Dermis blood vessel endothelial cell (primary cell): ENCODE measurements around the gene KLF13. TPM values are rescaled to one million over a fixed set of nuclear protein-coding genes. Genes with fewer than 3 reads are reported as not detected.

ENCODE experiments used
- DNase-seq: peaks from one replicate; pipeline ENCODE4 v3.0.0; 2010
- total RNA-seq: library from RNA; depleted of rRNA; stranded (reverse); fragments of >200 nt; gene quantifications from 2 replicates; pipeline ENCODE4 v1.2.3, GENCODE V29; 2014

The KLF13 gene
- total RNA-seq, 1 donor from 2014 or later = 35.2 TPM

- no peak for DNase-seq
Measured at GRCh38 chr15:31317421-31318327, 9.0 kb upstream of the KLF13 start.

GRCh38 chr15:31318429-31318828 lies 8.2 kb upstream of the KLF13 start:
- DNase-seq = no peak

GRCh38 chr15:31320022-31320421 lies 6.6 kb upstream of the KLF13 start:
- no peak for DNase-seq

GRCh38 chr15:31321418-31321817 lies 5.2 kb upstream of the KLF13 start:
- DNase-seq = no peak

GRCh38 chr15:31322504-31322903 lies 4.1 kb upstream of the KLF13 start:
- no peak for DNase-seq

GRCh38 chr15:31323627-31324026 lies 3.0 kb upstream of the KLF13 start:
- DNase-seq = no peak

GRCh38 chr15:31324186-31324585 lies 2.4 kb upstream of the KLF13 start:
- no peak for DNase-seq

- DNase-seq = no peak
Measured at GRCh38 chr15:31324806-31325594, 1.6 kb upstream of the KLF13 start.

GRCh38 chr15:31325595-31326155 lies 960 bp upstream of the KLF13 start:
- DNase-seq = no peak

- peak; percentile 72 for DNase-seq
Measured at GRCh38 chr15:31326875-31327668, 437 bp downstream of the KLF13 start.

- peak; percentile 58 for DNase-seq
Measured at GRCh38 chr15:31327669-31328427, 1.2 kb downstream of the KLF13 start.

- peak; percentile 33 for DNase-seq
Measured at GRCh38 chr15:31328428-31328968, 1.9 kb downstream of the KLF13 start.

GRCh38 chr15:31328969-31329639 lies 2.5 kb downstream of the KLF13 start:
- DNase-seq = no peak

- no peak for DNase-seq
Measured at GRCh38 chr15:31329640-31330010, 3.0 kb downstream of the KLF13 start.

GRCh38 chr15:31330111-31330785 lies 3.6 kb downstream of the KLF13 start:
- DNase-seq = no peak

- DNase-seq = no peak
Measured at GRCh38 chr15:31330836-31331235, 4.2 kb downstream of the KLF13 start.

GRCh38 chr15:31331389-31331788 lies 4.8 kb downstream of the KLF13 start:
- DNase-seq = no peak

- no peak for DNase-seq
Measured at GRCh38 chr15:31332020-31332680, 5.5 kb downstream of the KLF13 start.

- no peak for DNase-seq
Measured at GRCh38 chr15:31332681-31333071, 6.0 kb downstream of the KLF13 start.

GRCh38 chr15:31333119-31333518 lies 6.5 kb downstream of the KLF13 start:
- no peak for DNase-seq
